Measurements from ENCODE around the gene ATG12.
"Not testable (repeated sequence)": the region's sequence is repeated elsewhere in the genome, so short reads cannot be mapped to it uniquely, and the experiment has no call there.

The ATG12 gene

GRCh38 chr5:115842089-115842935 lies 947 bp upstream of the ATG12 start:
- Histone ChIP-seq H3K9ac (ENCODE audit: low read length) (peak overlapping the region; percentile 87), H3K27me3 (replicated peaks; ENCODE audit: control insufficient read depth, insufficient read depth, low read length) (no peaks in the 10 kb centered on the region), H3K4me3 (ENCODE audit: low read length) (peak overlapping the region; percentile 99), H3K36me3 (ENCODE audit: control insufficient read depth, insufficient read depth, low read length, severe bottlenecking) (peaks cover 6% of the 10 kb centered on the region), H3K9me3 (ENCODE audit: control insufficient read depth, low read length) (no peaks in the 10 kb centered on the region), H3K4me1 (ENCODE audit: control insufficient read depth, insufficient read depth, low read length) (peaks cover 52% of the 10 kb centered on the region)
- peak; percentile 86 for DNase-seq (ENCODE audit: low read depth)

- no peak for DNase-seq (ENCODE audit: low read depth)
- no peaks in the 10 kb centered on the region for H3K9me3 ChIP-seq (ENCODE audit: control insufficient read depth, low read length)
- H3K27me3 ChIP-seq (replicated peaks; ENCODE audit: control insufficient read depth, insufficient read depth, low read length): no peaks in the 10 kb centered on the region
- peaks cover 19% of the 10 kb centered on the region for H3K36me3 ChIP-seq (ENCODE audit: control insufficient read depth, insufficient read depth, low read length, severe bottlenecking)
- peak overlapping the region; percentile 99 for H3K4me3 ChIP-seq (ENCODE audit: low read length)
- H3K4me1 ChIP-seq (ENCODE audit: control insufficient read depth, insufficient read depth, low read length): peaks cover 62% of the 10 kb centered on the region
- peak overlapping the region; percentile 87 for H3K9ac ChIP-seq (ENCODE audit: low read length)
These were observed 492 bp downstream of the ATG12 start for GRCh38 chr5:115840873-115841272.

- H3K36me3 ChIP-seq (ENCODE audit: control insufficient read depth, insufficient read depth, low read length, severe bottlenecking): peaks cover 38% of the 10 kb centered on the region
- no peaks in the 10 kb centered on the region for H3K9me3 ChIP-seq (ENCODE audit: control insufficient read depth, low read length)
- peak overlapping the region; percentile 87 for H3K9ac ChIP-seq (ENCODE audit: low read length)
- H3K27me3 ChIP-seq (replicated peaks; ENCODE audit: control insufficient read depth, insufficient read depth, low read length): no peaks in the 10 kb centered on the region
- H3K4me1 ChIP-seq (ENCODE audit: control insufficient read depth, insufficient read depth, low read length): peaks cover 52% of the 10 kb centered on the region
- peak; percentile 86 for DNase-seq (ENCODE audit: low read depth)
- H3K4me3 ChIP-seq (ENCODE audit: low read length): peak overlapping the region; percentile 99
These were observed 2.4 kb downstream of the ATG12 start for GRCh38 chr5:115838885-115839518.

- Histone ChIP-seq H3K36me3 (ENCODE audit: control insufficient read depth, insufficient read depth, low read length, severe bottlenecking) (peaks cover 69% of the 10 kb centered on the region), H3K4me3 (ENCODE audit: low read length) (no peak overlapping the region), H3K27me3 (replicated peaks; ENCODE audit: control insufficient read depth, insufficient read depth, low read length) (no peaks in the 10 kb centered on the region), H3K9me3 (ENCODE audit: control insufficient read depth, low read length) (no peaks in the 10 kb centered on the region), H3K4me1 (ENCODE audit: control insufficient read depth, insufficient read depth, low read length) (peaks cover 38% of the 10 kb centered on the region), H3K9ac (ENCODE audit: low read length) (no peak overlapping the region)
- no peak for DNase-seq (ENCODE audit: low read depth)
These were observed 5.9 kb downstream of the ATG12 start for GRCh38 chr5:115835481-115835880.

- DNase-seq (ENCODE audit: low read depth): peak; percentile 81
- Histone ChIP-seq H3K36me3 (ENCODE audit: control insufficient read depth, insufficient read depth, low read length, severe bottlenecking) (peaks cover 79% of the 10 kb centered on the region), H3K4me1 (ENCODE audit: control insufficient read depth, insufficient read depth, low read length) (no peaks in the 10 kb centered on the region), H3K27me3 (replicated peaks; ENCODE audit: control insufficient read depth, insufficient read depth, low read length) (no peaks in the 10 kb centered on the region), H3K9me3 (ENCODE audit: control insufficient read depth, low read length) (no peaks in the 10 kb centered on the region), H3K4me3 (ENCODE audit: low read length) (no peak overlapping the region), H3K9ac (ENCODE audit: low read length) (no peak overlapping the region)
These were observed 10.1 kb downstream of the ATG12 start for GRCh38 chr5:115831163-115831768.

- no peaks in the 10 kb centered on the region for H3K4me1 ChIP-seq (ENCODE audit: control insufficient read depth, insufficient read depth, low read length)
- peaks cover 5% of the 10 kb centered on the region for H3K9me3 ChIP-seq (ENCODE audit: control insufficient read depth, low read length)
- H3K4me3 ChIP-seq (ENCODE audit: low read length): no peak overlapping the region
- DNase-seq (ENCODE audit: low read depth): no peak
- H3K9ac ChIP-seq (ENCODE audit: low read length): no peak overlapping the region
- peaks cover 66% of the 10 kb centered on the region for H3K36me3 ChIP-seq (ENCODE audit: control insufficient read depth, insufficient read depth, low read length, severe bottlenecking)
- no peaks in the 10 kb centered on the region for H3K27me3 ChIP-seq (replicated peaks; ENCODE audit: control insufficient read depth, insufficient read depth, low read length)
These were observed 11.5 kb downstream of the ATG12 start for GRCh38 chr5:115829913-115830312.

GRCh38 chr5:115825948-115826347 lies 15.4 kb downstream of the ATG12 start:
- Histone ChIP-seq H3K36me3 (ENCODE audit: control insufficient read depth, insufficient read depth, low read length, severe bottlenecking) (peaks cover 30% of the 10 kb centered on the region), H3K9ac (ENCODE audit: low read length) (no peak overlapping the region), H3K9me3 (ENCODE audit: control insufficient read depth, low read length) (peaks cover 5% of the 10 kb centered on the region), H3K27me3 (replicated peaks; ENCODE audit: control insufficient read depth, insufficient read depth, low read length) (no peaks in the 10 kb centered on the region), H3K4me1 (ENCODE audit: control insufficient read depth, insufficient read depth, low read length) (no peaks in the 10 kb centered on the region), H3K4me3 (ENCODE audit: low read length) (no peak overlapping the region)
- DNase-seq (ENCODE audit: low read depth): no peak

- not testable (repeated sequence) for H3K9me3 ChIP-seq (ENCODE audit: control insufficient read depth, low read length); DNase-seq (ENCODE audit: low read depth); H3K27me3 ChIP-seq (replicated peaks; ENCODE audit: control insufficient read depth, insufficient read depth, low read length); H3K9ac ChIP-seq (ENCODE audit: low read length); H3K4me3 ChIP-seq (ENCODE audit: low read length); H3K4me1 ChIP-seq (ENCODE audit: control insufficient read depth, insufficient read depth, low read length)
- H3K36me3 ChIP-seq (ENCODE audit: control insufficient read depth, insufficient read depth, low read length, severe bottlenecking): peaks cover 20% of the 10 kb centered on the region
These were observed 16.4 kb downstream of the ATG12 start for GRCh38 chr5:115824983-115825382.

GRCh38 chr5:115820846-115821245 lies 20.5 kb downstream of the ATG12 start:
- Histone ChIP-seq H3K4me3 (ENCODE audit: low read length) (no peak overlapping the region), H3K27me3 (replicated peaks; ENCODE audit: control insufficient read depth, insufficient read depth, low read length) (no peaks in the 10 kb centered on the region), H3K9ac (ENCODE audit: low read length) (no peak overlapping the region), H3K9me3 (ENCODE audit: control insufficient read depth, low read length) (peaks cover 3% of the 10 kb centered on the region), H3K36me3 (ENCODE audit: control insufficient read depth, insufficient read depth, low read length, severe bottlenecking) (no peaks in the 10 kb centered on the region), H3K4me1 (ENCODE audit: control insufficient read depth, insufficient read depth, low read length) (peaks cover 3% of the 10 kb centered on the region)
- no peak for DNase-seq (ENCODE audit: low read depth)

- no peaks in the 10 kb centered on the region for H3K36me3 ChIP-seq (ENCODE audit: control insufficient read depth, insufficient read depth, low read length, severe bottlenecking)
- peaks cover 9% of the 10 kb centered on the region for H3K27me3 ChIP-seq (replicated peaks; ENCODE audit: control insufficient read depth, insufficient read depth, low read length)
- no peaks in the 10 kb centered on the region for H3K9me3 ChIP-seq (ENCODE audit: control insufficient read depth, low read length)
- no peak overlapping the region for H3K9ac ChIP-seq (ENCODE audit: low read length)
- no peak overlapping the region for H3K4me3 ChIP-seq (ENCODE audit: low read length)
- DNase-seq (ENCODE audit: low read depth): no peak
- peaks cover 9% of the 10 kb centered on the region for H3K4me1 ChIP-seq (ENCODE audit: control insufficient read depth, insufficient read depth, low read length)
These were observed 22.5 kb downstream of the ATG12 start for GRCh38 chr5:115818821-115819220.

- H3K4me3 ChIP-seq (ENCODE audit: low read length): peak overlapping the region; percentile 96
- peaks cover 9% of the 10 kb centered on the region for H3K27me3 ChIP-seq (replicated peaks; ENCODE audit: control insufficient read depth, insufficient read depth, low read length)
- peaks cover under 1% of the 10 kb centered on the region for H3K36me3 ChIP-seq (ENCODE audit: control insufficient read depth, insufficient read depth, low read length, severe bottlenecking)
- H3K9me3 ChIP-seq (ENCODE audit: control insufficient read depth, low read length): no peaks in the 10 kb centered on the region
- peaks cover 11% of the 10 kb centered on the region for H3K4me1 ChIP-seq (ENCODE audit: control insufficient read depth, insufficient read depth, low read length)
- DNase-seq (ENCODE audit: low read depth): no peak
- H3K9ac ChIP-seq (ENCODE audit: low read length): peak overlapping the region; percentile 84
These were observed 24.0 kb downstream of the ATG12 start for GRCh38 chr5:115817386-115817785.

Measured in adipocyte (in vitro differentiated cells).